Fibroblast of mammary gland (primary cell): Measurements from ENCODE around the gene POFUT2.

Experiments used
- DNase-seq: peaks from one replicate; pipeline ENCODE4 v3.0.0-alpha.2; 2010; ENCODE audit warnings: low read depth
- H3K4me3 ChIP-seq: 2 replicates; pipeline ENCODE4 v1.5.1; 2011; ENCODE audit warnings: low read depth, mild to moderate bottlenecking, low read length, moderate library complexity; ENCODE audit not compliant: control insufficient read depth
- CTCF ChIP-seq: conservative IDR thresholded peaks from 2 replicates; pipeline ENCODE4 v1.5.1; 2011; ENCODE audit warnings: low read depth, low read length, inconsistent platforms; ENCODE audit not compliant: control insufficient read depth, insufficient read depth

POFUT2 gene

GRCh38 chr21:45254460-45254930, 33.2 kb downstream of the POFUT2 start:
- TF ChIP-seq CTCF, result no peak
- no peak overlapping the region for H3K4me3 ChIP-seq
- DNase-seq, result no peak

- no peak overlapping the region for H3K4me3 ChIP-seq
- DNase-seq, result no peak
- no peak for TF ChIP-seq CTCF
These were observed 33.8 kb downstream of the POFUT2 start for GRCh38 chr21:45253633-45254459.

GRCh38 chr21:45253180-45253579, 34.5 kb downstream of the POFUT2 start:
- TF ChIP-seq CTCF, result no peak
- DNase-seq, result no peak
- no peak overlapping the region for H3K4me3 ChIP-seq

GRCh38 chr21:45252448-45252925, 35.2 kb downstream of the POFUT2 start:
- H3K4me3 ChIP-seq, result no peak overlapping the region
- DNase-seq, result no peak
- TF ChIP-seq CTCF, result no peak

- no peak for DNase-seq
- H3K4me3 ChIP-seq, result no peak overlapping the region
- TF ChIP-seq CTCF, result no peak
These were observed 35.9 kb downstream of the POFUT2 start for GRCh38 chr21:45251635-45252447.

DNA sequence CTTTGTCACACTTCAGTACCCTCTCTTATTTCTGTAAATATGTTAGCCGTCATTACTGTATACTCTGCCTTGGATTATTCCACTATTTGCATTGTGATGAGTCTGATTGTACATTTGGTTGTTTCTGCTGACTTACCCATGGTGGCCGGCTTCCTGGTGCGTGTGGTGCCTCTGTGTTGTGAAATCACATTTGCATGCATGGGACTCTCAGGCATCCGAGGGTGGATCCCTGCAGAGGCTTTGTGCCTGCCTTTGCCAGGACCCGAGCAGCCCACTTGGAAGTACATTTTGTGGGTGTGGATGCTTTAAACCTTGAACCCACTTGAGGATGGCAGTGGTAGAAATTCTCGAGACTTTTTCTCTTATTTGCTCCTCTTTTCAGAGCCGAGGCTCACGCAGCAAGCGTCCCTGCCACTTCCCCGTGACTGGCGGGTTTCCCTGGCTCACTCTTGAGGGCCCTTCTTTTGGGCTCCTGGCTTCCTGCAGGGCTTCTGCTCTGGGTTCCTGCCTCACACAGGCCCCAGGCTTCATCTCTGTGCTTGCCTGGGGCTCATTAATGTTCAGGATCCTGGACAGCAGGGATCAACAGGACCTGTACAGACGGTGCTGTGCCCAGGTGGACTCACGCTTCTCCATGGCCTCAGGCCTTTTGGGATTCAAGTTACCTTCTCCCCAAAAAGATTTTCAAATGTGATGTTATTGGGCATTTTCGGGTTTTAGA, 36.6 kb downstream of the POFUT2 start:
- no peak overlapping the region for H3K4me3 ChIP-seq
- no peak for DNase-seq
- TF ChIP-seq CTCF, result no peak
